Brain microvascular endothelial cell (primary cell): ENCODE results near the gene ABLIM2.

Experiments
- DNase-seq: peaks from one replicate; pipeline ENCODE4 v3.0.0-alpha.2; 2020
- H3K27ac ChIP-seq: fragments of 250-450 bp; sonication (Bioruptor Pico); 2 replicates; pipeline ENCODE4 v1.5.1; 2020; ENCODE audit warnings: mild to moderate bottlenecking, moderate library complexity
- H3K27me3 ChIP-seq: fragments of 250-450 bp; sonication (Bioruptor Pico); replicated peaks from 2 replicates; pipeline ENCODE4 v1.5.1; 2020; ENCODE audit warnings: mild to moderate bottlenecking
- H3K36me3 ChIP-seq: fragments of 250-450 bp; sonication (Bioruptor Pico); replicated peaks from 2 replicates; pipeline ENCODE4 v1.5.1; 2020; ENCODE audit warnings: mild to moderate bottlenecking
- H3K4me3 ChIP-seq: 2 replicates; pipeline ENCODE4 v1.5.1; 2011; ENCODE audit warnings: low read depth, mild to moderate bottlenecking, control low read depth, low read length, moderate library complexity
- CTCF ChIP-seq: IDR thresholded peaks from 2 replicates; pipeline ENCODE4 v1.5.1; 2011; ENCODE audit warnings: low read depth, mild to moderate bottlenecking, moderate library complexity, low read length, control low read depth, inconsistent platforms; ENCODE audit errors: missing control alignments
- in situ Hi-C: cut with HindIII; loops from 2 replicates; pipeline ENCODE4 v1.10.0; 2017; ENCODE audit warnings: low sequenced_read_pairs, low pct_ligation_motif_present

Gene ABLIM2

DNA sequence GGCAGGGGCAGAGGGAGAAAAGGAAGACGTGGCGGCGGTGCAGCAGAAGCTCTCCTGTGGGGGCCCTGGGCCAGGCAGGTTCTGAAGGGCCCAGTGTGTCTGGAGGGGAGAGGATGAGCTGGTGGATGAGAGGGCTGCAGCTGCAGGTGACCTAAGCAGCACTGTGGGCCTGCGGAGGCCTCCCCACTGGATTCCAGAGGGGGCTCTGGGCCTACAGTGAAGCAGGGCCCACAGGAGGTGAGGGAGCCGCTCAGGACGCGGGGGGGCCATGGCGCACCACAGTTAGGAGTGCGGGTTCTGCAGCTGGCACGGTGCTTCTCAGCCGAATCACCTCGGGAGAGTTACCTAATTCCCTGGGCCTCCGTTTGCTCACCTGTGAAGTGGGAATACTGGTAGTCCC lies 10.5 kb downstream of the ABLIM2 start:
- no peaks in the 10 kb centered on the region for H3K36me3 ChIP-seq
- no peak overlapping the region for H3K27ac ChIP-seq
- no peak overlapping the region for H3K4me3 ChIP-seq
- in situ Hi-C loops: no loop called here
- no peak for DNase-seq
- H3K27me3 ChIP-seq: peaks cover 32% of the 10 kb centered on the region
- no peak for TF ChIP-seq CTCF

GRCh38 chr4:8147231-8147970 lies 11.2 kb downstream of the ABLIM2 start:
- in situ Hi-C loops: no loop called here
- peaks cover 35% of the 10 kb centered on the region for H3K27me3 ChIP-seq
- H3K27ac ChIP-seq: no peak overlapping the region
- TF ChIP-seq CTCF: no peak
- DNase-seq: no peak
- no peak overlapping the region for H3K4me3 ChIP-seq
- H3K36me3 ChIP-seq: no peaks in the 10 kb centered on the region

- TF ChIP-seq CTCF: no peak
- DNase-seq: no peak
- H3K27me3 ChIP-seq: peaks cover 35% of the 10 kb centered on the region
- H3K4me3 ChIP-seq: no peak overlapping the region
- in situ Hi-C loops: no loop called here
- H3K27ac ChIP-seq: no peak overlapping the region
- H3K36me3 ChIP-seq: no peaks in the 10 kb centered on the region
These were observed 12.5 kb downstream of the ABLIM2 start for GRCh38 chr4:8146157-8146556.

GRCh38 chr4:8144359-8144758 lies 14.3 kb downstream of the ABLIM2 start:
- no peak for DNase-seq
- TF ChIP-seq CTCF: no peak
- Histone ChIP-seq H3K4me3 (no peak overlapping the region), H3K36me3 (no peaks in the 10 kb centered on the region), H3K27me3 (peaks cover 35% of the 10 kb centered on the region), H3K27ac (no peak overlapping the region)
- in situ Hi-C loops: no loop called here

DNA sequence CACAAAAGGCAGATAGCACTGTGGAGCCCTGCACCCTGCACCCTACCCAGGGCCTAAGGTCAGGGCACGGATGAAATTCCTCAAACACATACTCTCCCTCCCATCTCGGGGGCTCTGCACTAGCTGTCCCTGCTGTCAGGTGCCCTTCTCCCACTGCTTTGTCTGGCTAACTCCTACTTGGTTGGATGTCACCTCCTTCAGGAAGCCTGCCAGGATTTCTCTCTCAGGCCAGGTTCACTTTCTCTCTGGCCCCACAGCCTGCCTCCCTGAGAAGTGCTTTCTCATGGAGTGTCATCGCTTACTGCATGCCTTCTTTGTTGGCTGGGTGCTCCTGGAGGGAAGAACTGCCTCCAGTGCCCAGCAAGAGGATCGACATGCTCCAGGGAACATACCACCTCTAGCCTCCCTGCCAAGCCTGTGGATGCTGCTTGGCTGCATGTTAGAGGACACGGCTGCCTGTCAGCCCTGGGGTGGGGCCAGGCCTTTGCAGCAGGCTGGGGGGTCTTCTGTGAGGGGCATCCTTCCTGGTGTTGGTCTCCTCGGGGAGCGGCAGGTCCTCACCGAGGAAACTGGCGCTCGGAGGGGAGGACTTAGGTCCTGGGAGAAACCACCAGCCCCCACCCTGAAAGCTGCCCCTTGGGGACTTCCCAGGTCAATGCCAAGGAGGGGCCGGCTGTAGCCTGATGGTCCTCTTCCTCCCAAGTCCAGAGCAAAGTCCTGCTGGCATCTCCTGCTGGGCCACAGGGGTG lies 15.0 kb downstream of the ABLIM2 start:
- H3K27ac ChIP-seq: no peak overlapping the region
- H3K36me3 ChIP-seq: no peaks in the 10 kb centered on the region
- TF ChIP-seq CTCF: no peak
- in situ Hi-C loops: no loop called here
- DNase-seq: no peak
- H3K27me3 ChIP-seq: peaks cover 35% of the 10 kb centered on the region
- no peak overlapping the region for H3K4me3 ChIP-seq
